ENCODE data around the gene PDIA4.
"Not testable (repeated sequence)": the region's sequence is repeated elsewhere in the genome, so short reads cannot be mapped to it uniquely, and the experiment has no call there.

The PDIA4 gene

GRCh38 chr7:149003560-149004305 lies 24.6 kb downstream of the PDIA4 start:
- no peak for DNase-seq

DNA sequence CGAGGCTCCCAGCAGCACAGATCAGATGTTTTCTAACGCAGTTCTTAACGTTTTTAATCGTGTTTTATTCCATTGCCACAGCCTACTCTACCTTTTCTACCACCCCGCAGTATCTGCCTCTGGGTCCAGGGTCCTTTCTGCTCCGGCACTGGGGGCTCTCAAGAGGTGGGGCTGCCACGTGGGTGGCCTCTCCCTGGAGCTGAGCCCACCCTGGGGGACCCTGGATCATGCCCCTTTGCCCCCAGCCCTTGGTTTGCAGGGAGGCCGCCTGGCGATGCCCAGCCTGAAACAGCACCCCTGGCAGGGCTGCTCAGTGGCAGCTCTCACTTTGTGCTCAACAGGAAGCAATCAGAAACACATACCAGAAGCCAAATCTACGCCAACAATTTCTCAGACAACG lies 25.3 kb downstream of the PDIA4 start:
- DNase-seq = no peak

DNA sequence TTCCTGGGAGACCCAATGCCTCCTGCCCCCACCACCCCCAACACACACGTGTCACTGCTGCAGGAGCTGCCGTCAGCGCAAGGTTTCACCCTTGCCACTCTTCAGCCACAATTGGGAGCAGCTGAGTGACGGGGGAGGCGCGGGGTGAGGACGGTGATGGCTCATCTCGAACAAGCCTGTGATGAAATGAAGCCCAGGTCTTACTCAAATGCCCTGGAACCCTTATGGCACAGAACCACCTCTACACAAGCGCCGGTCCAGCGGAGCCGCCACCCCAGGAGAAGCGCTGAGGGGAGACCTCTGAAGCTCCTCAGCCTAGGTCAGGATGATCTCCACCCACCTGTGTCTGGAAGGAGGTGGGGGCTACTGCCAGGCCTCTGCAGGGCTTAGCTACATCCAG lies 25.7 kb downstream of the PDIA4 start:
- no peak for DNase-seq

DNA sequence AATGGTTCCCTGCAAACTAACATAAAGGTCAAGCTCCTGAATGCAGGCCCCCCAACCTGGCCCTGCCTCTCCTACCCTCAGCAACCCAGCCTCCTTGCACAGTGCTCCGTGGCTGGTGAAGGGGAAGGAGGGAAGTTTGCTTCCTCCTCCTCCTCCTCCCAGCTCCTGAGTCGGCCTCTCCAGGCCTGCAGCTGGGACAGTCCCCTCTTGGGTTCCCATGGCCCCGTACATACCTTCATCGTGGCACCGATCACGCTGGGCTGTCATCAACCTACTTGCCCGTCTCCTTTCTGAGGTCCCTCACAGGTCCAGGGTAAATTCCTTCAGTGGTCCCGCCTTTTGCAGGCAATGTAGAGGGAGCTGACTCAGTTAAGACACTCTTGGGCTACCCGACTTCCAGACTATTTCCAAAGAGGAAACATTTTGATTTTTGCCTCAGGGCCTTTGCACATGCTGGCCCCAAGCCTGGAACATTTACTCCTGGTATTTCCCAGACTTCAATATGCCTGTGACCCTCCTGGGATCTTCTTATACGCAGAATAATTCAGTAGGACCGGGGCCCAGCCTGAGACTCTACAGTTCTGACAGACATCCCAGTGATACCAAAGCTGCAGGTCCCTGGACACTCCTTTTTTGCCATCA lies 26.8 kb downstream of the PDIA4 start:
- no peak for DNase-seq

DNA sequence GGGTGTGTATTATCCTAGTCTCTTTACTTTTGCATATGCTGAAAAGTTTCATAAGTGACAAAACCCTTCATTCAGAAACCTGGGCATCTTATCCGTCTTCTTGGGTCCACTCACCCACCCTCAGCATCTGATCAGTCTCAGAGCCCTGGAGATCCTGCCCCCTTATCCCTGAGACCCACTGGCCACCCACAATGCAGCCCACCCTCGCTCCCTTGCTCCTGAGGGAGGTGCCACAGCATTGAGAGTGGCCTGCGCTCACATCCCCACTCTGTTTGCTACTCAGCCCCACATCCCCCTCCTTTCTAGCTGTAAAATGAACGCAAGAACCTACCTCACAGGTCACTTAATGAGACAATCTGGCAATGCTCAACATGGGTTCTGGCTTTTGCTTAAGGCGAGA lies 27.3 kb downstream of the PDIA4 start:
- DNase-seq = no peak

DNA sequence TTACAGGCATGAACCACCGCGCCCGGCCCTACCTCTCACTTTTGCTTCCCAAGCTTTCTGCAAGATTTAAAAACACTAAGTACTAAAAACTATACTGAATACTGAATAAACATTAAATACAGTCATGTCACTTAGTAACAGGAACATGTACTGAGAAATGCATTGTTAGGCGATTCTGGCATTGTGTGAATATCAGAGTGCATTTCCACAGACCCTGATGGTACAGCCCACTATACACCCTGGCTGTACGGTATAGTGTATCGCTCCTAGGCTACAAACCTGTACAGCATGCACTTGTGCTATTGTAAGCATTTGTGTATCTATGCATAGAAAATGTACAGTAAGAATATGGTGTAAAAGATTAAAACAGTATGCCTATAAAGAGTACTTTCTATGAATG lies 29.1 kb downstream of the PDIA4 start:
- no peak for DNase-seq

- no peak for DNase-seq
Observed at GRCh38 chr7:148997497-148997896, 30.8 kb downstream of the PDIA4 start.

DNA sequence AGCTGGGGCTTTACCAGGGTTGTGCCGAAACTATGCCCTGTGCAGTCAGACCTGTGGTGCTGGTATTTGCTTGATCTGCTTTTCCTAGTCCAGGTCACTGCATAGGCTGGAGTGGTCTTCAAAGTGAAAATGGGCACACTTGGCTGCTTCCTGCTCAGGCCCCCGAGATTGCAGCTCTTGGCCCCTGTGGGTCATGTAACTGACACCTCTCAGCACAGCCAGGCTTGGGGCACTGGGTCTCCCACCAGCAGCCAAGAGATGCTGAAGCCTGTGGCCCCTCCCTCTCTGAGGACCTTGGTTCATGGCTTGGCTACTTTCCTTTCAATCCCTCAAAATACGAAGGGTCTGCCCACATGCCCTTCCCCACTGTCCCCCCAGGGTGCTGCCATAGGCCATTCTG lies 33.7 kb downstream of the PDIA4 start:
- no peak for DNase-seq

DNA sequence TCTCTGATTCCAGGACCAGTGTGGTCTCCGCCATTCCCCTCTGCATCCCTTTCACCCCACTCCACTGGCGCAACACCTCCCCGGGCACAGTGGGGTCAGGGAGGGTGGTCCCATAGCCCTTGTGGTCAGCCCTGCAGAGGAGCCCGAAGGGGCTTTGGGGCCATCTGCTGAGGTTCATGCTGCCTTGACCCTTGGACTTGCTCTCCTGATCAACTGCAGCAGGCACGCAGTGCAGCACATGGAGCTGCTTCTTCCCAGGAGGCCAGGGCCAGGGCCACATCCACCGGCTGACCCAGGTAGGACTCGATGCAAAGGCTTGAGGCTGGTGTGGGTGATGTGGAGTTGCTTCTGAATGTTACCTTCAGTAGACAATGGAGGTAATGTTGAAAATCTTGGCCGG lies 35.1 kb downstream of the PDIA4 start:
- DNase-seq = no peak

- DNase-seq = no peak
Observed at GRCh38 chr7:148991536-148991935, 36.8 kb downstream of the PDIA4 start.

GRCh38 chr7:148987751-148988512 lies 40.4 kb downstream of the PDIA4 start:
- peak in 4 of 58 donors; percentile 11 to 66 (median 50) for DNase-seq

- DNase-seq = peak; percentile 5 to 88 (median 70)
Observed at GRCh38 chr7:148987010-148987750, 41.1 kb downstream of the PDIA4 start.

- no peak for DNase-seq
Observed at GRCh38 chr7:148986742-148987009, 41.6 kb downstream of the PDIA4 start.

- peak in 53 of 58 donors; percentile 8 to 86 (median 56) for DNase-seq
Observed at GRCh38 chr7:148983200-148984146, 44.8 kb downstream of the PDIA4 start.

DNA sequence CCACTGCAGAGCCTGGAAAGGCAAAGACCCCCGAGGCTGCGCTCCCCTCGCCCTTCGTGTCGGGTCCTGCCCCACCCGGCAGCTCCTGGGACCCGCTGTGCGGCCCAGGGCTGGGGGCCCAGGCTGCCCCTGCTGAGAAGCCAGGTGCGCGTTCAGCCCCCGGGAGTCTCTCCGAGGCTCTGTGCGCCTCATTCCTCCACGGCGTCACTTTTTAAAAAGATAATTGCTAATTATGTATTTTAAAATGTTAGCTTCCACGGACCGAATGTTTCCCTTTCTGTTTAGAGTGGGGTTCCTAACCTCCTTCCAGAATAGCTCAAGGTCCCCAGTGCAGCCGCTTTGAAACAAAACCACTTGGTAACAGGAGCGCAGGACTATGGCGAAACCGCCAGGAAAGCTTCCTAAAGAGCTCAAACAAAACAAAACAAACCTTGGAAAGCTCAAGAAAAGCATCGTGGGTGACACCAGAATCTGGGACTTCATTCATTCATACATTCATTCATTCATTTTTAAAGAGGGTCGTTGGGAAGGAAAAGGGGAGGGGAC lies 45.6 kb downstream of the PDIA4 start:
- peak in 12 of 58 donors; percentile 7 to 57 (median 24) for DNase-seq

DNA sequence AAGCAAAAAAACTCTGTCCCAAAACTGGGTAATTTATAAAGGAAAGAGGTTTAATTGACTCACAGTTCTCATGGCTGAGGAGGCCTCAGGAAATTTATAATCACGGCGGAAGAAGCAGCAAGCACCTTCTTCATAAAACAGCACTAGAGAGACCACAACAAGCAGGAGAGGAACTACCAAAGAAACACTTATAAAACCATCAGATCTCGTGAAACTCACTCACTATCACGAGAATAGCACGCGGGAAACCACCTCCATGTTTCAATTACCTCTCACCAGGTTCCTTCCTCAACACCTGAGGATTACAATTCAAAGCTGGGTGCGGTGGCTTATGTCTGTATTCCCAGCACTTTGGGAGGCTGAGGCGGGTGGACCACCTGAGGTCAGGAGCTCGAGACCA lies 48.5 kb downstream of the PDIA4 start:
- DNase-seq = no peak

GRCh38 chr7:148979072-148979471 lies 49.2 kb downstream of the PDIA4 start:
- DNase-seq = not testable (repeated sequence)

DNA sequence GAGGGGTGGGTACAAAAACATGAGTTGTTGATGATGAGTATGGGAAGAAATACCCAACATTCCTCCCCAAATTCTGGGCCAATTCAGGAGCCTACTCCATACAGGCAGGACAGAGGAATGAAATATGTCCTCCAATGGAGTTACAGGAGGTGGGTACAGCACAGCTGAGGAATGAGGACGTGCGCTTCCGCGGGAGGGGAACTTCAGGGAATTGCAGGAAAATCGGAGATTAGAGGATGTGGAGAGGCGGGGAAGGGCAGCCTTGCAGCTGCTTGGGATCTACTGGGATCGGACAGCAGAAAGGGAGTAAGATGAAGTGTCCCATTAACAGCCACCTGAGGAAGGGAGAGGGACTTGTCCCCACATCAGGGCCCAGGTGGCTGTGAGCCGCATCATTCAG lies 50.2 kb downstream of the PDIA4 start:
- DNase-seq = no peak

DNA sequence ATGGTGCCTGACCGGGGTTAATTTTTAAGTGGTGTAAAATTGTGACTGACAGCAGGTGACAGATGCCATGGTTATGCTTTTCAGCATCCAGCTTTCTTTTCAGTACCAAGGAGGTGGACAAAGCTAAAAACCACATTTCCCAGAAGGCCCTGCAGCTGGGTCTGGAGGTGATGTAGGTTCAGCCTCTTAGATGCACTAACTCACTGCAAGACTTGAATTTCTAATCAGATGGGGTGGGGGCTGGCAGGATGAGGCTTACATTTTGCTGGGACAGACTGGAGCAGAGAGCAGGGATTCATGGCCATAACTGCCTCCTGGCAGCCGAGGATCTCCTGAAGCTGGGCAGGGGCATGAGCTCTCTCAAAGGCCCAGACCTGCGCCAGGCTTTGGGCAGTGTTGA lies 52.4 kb downstream of the PDIA4 start:
- DNase-seq = no peak

DNA sequence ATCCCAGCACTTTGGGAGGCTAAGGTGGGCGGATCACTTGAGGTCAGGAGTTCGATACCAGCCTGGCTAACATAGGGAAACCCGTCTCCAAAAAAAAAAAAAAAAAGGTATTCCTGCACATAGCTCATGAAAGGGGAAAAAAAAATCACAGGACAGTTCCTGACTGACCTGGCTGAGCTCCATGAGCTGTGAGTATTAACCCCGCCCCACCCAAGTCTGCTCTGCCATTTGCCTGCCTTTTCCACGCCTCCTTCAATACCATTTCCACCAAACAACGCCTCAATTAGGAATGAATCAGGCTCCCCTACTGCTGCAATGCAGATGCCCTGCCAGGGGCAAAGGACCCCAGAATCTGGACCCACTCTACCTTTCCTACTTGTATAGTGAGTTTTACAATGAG lies 55.0 kb downstream of the PDIA4 start:
- DNase-seq = no peak
